NT2/D1 (cell line): ENCODE results near the gene TUBA1B.
"Not testable (repeated sequence)": the region's sequence is repeated elsewhere in the genome, so short reads cannot be mapped to it uniquely, and the experiment has no call there.

Experiments
- DNase-seq: peaks from one replicate; pipeline ENCODE4 v3.0.0-alpha.2; 2011; ENCODE audit warnings: low read depth, low spot score
- H3K27me3 ChIP-seq: 2 replicates; pipeline ENCODE4 v1.6.0; 2011; ENCODE audit warnings: mild to moderate bottlenecking; ENCODE audit not compliant: insufficient read length, insufficient read depth
- H3K36me3 ChIP-seq: 2 replicates; pipeline ENCODE4 v1.6.1; 2011; ENCODE audit warnings: mild to moderate bottlenecking, low read length, mixed read lengths; ENCODE audit not compliant: insufficient read depth, insufficient read length
- H3K4me1 ChIP-seq: 2 replicates; pipeline ENCODE4 v1.5.1; 2011; ENCODE audit not compliant: insufficient read depth, insufficient read length
- H3K4me3 ChIP-seq: 2 replicates; pipeline ENCODE4 v1.5.1; 2011; ENCODE audit warnings: low read depth; ENCODE audit not compliant: insufficient read length
- H3K9ac ChIP-seq: 2 replicates; pipeline ENCODE4 v1.6.0; 2011; ENCODE audit warnings: low read depth; ENCODE audit not compliant: insufficient read length
- H3K9me3 ChIP-seq: 2 replicates; pipeline ENCODE4 v1.5.1; 2011; ENCODE audit warnings: mild to moderate bottlenecking, low read length; ENCODE audit not compliant: insufficient read depth
- SUZ12 ChIP-seq: IDR thresholded peaks from 2 replicates; pipeline ENCODE4 v1.6.1; 2011; ENCODE audit not compliant: insufficient read length, insufficient read depth; ENCODE audit errors: extremely low read depth
- YY1 ChIP-seq: IDR thresholded peaks from 2 replicates; pipeline ENCODE4 v1.6.1; 2011; ENCODE audit not compliant: insufficient read length, insufficient read depth
- ZNF274 ChIP-seq: IDR thresholded peaks from 2 replicates; pipeline ENCODE4 v1.6.1; 2011; ENCODE audit warnings: mild to moderate bottlenecking, low read depth, low read length

Gene TUBA1B

DNA sequence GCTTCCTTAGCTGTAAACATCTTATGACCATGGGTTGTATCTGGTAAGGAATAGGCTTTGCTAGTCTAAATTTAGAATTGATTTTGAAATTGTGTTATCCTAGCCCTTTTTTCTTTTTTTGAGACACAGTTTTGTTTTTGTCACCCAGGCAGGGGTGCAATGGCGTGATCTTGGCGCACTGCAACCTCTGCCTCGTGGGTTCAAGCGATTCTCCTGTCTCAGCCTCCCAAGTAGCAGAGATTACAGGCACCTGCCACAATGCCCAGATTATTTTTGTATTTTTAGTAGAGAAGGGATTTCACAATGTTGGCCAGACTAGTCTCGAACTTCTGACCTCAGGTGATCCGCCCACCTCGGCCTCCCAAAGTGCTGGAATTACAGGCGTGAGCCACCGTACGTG, 2.4 kb upstream of the TUBA1B start:
- H3K36me3 ChIP-seq = peaks cover 25% of the 10 kb centered on the region
- H3K4me1 ChIP-seq = peaks cover 3% of the 10 kb centered on the region
- DNase-seq = no peak
- TF ChIP-seq ZNF274 (no peak), YY1 (no peak), SUZ12 (no peak)
- no peaks in the 10 kb centered on the region for H3K27me3 ChIP-seq
- no peaks in the 10 kb centered on the region for H3K9me3 ChIP-seq
- H3K4me3 ChIP-seq = no peak overlapping the region
- no peak overlapping the region for H3K9ac ChIP-seq

DNA sequence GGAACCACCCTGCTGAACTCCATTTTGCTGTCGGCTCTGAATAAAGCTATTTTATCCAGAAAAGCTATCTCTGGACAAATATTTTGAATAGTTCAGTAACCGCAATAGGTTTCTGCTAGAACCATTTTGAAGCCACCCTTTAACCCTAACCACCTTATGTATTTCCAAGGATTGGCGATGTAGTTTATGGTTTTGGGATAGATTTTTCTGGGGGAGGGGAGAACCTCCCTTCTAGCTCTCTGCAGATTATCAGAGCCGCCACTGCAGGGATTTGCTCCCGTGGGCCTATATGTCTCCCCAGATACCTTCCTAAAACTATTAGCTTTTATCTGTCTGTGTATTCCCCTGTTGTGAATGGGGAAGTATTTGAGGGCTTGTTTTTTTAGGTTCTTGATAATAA, 1.8 kb upstream of the TUBA1B start:
- no peak overlapping the region for H3K9ac ChIP-seq
- TF ChIP-seq YY1 (no peak), SUZ12 (no peak), ZNF274 (no peak)
- H3K4me3 ChIP-seq = no peak overlapping the region
- no peak for DNase-seq
- peaks cover 3% of the 10 kb centered on the region for H3K4me1 ChIP-seq
- no peaks in the 10 kb centered on the region for H3K27me3 ChIP-seq
- no peaks in the 10 kb centered on the region for H3K9me3 ChIP-seq
- H3K36me3 ChIP-seq = peaks cover 27% of the 10 kb centered on the region

DNA sequence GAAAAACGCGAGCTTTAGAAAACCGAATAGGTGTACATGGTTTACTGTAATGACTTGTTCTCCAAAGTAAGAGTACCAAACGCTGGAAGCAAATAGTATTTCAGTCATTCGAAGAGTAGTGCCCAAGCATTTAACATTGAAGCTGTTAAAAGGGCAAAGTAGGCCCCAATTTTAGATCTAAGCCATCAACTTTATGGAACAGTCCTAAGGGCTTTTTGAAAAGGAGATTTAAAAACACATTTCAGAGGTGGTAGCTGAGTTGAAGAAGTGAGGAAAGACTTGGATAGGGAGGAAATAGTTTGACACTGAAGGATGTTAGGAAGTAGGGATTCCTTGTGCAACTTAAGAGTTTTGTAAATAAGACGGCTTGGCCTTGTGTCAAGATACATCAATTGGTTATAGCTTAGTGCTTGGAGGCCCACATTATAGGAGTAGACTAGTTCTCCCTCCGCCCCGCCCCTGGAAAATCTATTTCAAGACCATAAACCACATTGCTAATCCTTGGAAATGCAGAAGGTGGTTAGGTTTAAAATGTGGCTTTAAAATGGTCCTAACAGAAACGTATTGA, 783 bp upstream of the TUBA1B start:
- no peak for TF ChIP-seq SUZ12
- TF ChIP-seq YY1 = no peak
- TF ChIP-seq ZNF274 = no peak
- H3K27me3 ChIP-seq = no peaks in the 10 kb centered on the region
- DNase-seq = no peak

DNA sequence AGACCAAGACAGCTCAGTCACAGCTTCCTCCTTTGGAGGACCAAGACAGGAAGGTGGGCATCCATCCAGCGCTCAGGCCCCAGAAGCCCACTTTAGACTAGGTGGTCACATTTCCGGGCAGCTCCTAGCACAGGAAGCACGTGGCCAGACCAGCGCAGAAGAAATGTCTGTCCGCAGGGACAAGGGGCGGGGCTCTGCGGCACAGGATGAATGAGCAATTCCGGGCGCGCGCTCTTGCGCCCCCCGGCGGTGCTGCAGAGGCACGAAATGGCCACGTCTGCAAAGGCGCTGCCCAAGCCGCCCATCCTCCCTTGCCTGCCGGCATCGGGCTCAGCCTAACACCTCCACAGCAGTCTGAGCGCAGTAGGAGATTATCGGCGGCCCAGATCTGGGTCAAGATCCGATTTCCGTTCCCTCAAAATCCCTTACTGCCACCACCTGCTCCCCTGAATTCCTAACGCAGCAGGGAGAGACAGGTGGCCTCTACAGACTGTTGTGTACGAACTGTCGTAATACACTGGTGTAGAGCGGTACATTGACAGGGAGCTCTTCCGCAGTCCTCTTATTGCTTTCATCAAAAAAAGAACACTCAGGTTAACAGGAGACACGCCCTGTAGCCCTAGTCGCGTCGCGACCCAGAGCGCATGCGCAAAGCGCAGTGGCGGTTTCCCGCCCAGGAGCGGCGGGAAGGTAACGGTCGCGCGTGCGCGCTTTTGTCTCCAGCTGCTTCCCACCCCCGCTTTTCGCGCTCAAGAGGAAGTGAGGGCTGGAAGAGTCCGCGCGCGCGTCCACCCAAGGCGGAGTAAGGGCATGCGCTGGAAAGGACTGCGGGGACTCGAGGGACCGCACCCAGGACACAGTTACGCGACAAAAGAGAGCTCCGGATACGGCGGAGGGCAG, 794 bp downstream of the TUBA1B start:
- peak overlapping the region; percentile 96 for H3K9ac ChIP-seq
- peak overlapping the region; percentile 99 for H3K4me3 ChIP-seq
- peaks cover 3% of the 10 kb centered on the region for H3K4me1 ChIP-seq
- TF ChIP-seq SUZ12 (no peak), YY1 (peak; percentile 23)
- no peaks in the 10 kb centered on the region for H3K9me3 ChIP-seq
- H3K27me3 ChIP-seq = no peaks in the 10 kb centered on the region
- peaks cover 38% of the 10 kb centered on the region for H3K36me3 ChIP-seq
- peak; percentile 86 for DNase-seq

More for the DNA sequence above, 783 bp upstream of the TUBA1B start:
- peaks cover 3% of the 10 kb centered on the region for H3K4me1 ChIP-seq
- peak overlapping the region; percentile 32 for H3K4me3 ChIP-seq
- H3K9me3 ChIP-seq = no peaks in the 10 kb centered on the region
- peaks cover 38% of the 10 kb centered on the region for H3K36me3 ChIP-seq
- peak overlapping the region; percentile 79 for H3K9ac ChIP-seq

DNA sequence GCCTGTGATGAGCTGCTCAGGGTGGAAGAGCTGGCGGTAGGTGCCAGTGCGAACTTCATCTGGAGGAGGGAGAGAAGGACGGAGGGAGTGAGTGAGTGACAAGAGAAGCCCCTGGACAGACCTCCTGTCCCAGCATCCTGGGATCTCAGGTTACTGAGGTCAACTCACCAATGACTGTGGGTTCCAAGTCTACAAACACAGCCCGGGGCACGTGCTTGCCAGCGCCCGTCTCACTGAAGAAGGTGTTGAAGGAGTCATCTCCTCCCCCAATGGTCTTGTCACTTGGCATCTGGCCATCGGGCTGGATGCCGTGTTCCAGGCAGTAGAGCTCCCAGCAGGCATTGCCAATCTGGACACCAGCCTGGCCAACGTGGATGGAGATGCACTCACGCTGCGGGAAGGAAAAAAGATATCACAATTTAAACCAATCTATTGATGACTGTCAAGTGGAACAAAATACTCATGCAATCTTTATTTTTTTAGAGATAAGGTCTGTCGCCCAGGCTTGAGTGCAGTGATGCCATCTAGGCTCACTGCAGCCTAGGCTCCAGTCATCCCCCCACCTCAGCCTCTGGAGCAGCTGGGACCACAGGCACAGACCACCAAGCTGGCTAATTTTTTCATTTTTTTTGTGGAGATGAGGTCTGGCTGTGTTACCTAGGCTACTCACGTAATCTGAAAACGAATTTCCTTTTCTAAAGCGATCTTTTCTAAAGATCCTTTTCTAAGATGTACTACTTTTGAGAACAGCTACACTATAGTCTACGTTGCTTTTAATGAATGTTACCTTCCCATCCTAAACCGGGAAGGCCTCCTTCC, 1.7 kb downstream of the TUBA1B start:
- TF ChIP-seq YY1 (no peak), SUZ12 (no peak), ZNF274 (no peak)
- Histone ChIP-seq H3K4me3 (peak overlapping the region; percentile 99), H3K27me3 (no peaks in the 10 kb centered on the region), H3K36me3 (peaks cover 38% of the 10 kb centered on the region), H3K9ac (peak overlapping the region; percentile 96), H3K4me1 (peaks cover 3% of the 10 kb centered on the region), H3K9me3 (no peaks in the 10 kb centered on the region)
- DNase-seq = no peak

DNA sequence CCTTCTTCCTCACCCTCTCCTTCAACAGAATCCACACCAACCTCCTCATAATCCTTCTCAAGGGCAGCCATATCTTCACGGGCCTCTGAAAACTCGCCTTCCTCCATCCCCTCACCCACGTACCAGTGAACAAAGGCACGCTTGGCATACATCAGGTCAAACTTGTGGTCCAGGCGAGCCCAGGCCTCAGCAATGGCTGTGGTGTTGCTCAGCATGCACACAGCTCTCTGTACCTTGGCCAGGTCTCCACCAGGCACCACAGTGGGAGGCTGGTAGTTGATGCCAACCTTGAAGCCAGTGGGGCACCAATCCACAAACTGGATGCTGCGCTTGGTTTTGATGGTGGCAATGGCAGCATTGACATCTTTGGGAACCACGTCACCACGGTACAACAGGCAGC, 3.2 kb downstream of the TUBA1B start:
- not testable (repeated sequence) for H3K9me3 ChIP-seq, H3K4me1 ChIP-seq, H3K27me3 ChIP-seq, H3K4me3 ChIP-seq, DNase-seq, H3K9ac ChIP-seq
- peaks cover 38% of the 10 kb centered on the region for H3K36me3 ChIP-seq

DNA sequence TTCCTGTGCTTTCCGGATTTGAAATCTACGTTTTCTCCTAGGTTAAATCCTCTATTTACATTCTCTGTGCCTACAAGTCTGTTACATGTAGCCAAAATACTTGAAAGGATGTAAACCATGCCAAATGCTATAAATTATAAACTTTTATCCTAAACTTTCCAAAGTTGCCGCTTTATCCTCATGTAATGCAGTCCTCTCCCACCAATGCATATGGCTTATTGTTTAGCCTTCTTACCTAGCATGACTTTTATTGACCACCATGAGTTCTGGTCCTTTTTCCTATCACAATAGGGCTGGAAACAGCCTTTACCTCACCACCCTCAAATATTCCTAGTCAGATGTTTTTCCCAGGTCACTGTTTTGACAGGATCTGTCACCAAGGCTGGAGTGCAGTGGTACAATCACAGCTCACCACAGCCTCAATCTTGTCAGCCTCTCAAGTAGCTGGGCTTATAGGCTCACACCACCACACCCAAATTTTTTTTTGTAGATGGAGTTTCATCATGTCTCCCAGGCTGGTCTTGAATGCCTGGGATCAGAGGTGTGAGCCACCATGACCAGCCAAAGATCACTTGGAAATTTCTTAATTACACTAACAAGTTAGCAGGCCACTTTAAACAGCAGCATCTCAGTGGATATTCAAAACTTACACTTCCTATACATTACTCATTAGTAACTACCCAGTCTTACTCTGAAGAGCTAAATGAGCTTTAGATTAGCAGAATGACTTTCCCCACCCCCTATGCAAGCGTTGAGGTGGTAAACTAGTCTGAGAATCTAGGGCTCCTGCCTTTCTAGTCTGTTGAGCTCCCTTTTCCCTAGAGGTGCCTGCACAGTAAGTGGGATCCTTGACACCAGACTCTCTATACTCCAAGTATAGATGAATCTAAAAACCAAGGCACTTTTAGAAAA, 4.1 kb downstream of the TUBA1B start:
- DNase-seq = no peak
- Histone ChIP-seq H3K9ac (no peak overlapping the region), H3K4me1 (peaks cover 3% of the 10 kb centered on the region)

More for the DNA sequence above, 4.1 kb downstream of the TUBA1B start:
- TF ChIP-seq YY1 (no peak), ZNF274 (no peak), SUZ12 (no peak)
- Histone ChIP-seq H3K36me3 (peaks cover 38% of the 10 kb centered on the region), H3K9me3 (no peaks in the 10 kb centered on the region), H3K27me3 (no peaks in the 10 kb centered on the region), H3K4me3 (no peak overlapping the region)
